GM21381 (cell line): ENCODE measurements around the gene IKZF3.
"Not testable (repeated sequence)": the region's sequence is repeated elsewhere in the genome, so short reads cannot be mapped to it uniquely, and the experiment has no call there.

ENCODE experiments used
- ATAC-seq: cut with Tn5 transposase; IDR thresholded peaks from one replicate; pipeline ENCODE4 v1.9.1; 2021; ENCODE audit warnings: mild to moderate bottlenecking, moderate library complexity; ENCODE audit not compliant: unreplicated experiment

The IKZF3 gene

DNA sequence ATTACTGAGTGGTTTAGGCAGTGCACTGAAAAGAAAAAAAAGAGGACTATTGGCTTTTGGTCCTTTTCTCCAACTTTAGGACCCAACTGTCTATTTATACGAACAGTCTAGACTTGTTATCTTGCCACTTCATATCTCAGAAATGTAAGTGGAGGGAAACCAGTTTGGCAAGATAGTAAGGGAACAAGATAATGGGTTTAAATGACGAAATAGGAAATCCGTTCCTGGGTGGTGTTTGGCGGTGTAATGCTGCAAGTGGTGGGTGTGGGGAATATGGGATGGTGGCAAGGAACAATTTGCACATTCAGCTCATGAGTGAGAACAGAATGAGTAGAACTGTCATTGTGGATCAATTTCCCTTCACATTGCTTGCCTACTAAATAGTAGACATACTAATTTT, 81.6 kb downstream of the IKZF3 start:
- ATAC-seq: no peak

DNA sequence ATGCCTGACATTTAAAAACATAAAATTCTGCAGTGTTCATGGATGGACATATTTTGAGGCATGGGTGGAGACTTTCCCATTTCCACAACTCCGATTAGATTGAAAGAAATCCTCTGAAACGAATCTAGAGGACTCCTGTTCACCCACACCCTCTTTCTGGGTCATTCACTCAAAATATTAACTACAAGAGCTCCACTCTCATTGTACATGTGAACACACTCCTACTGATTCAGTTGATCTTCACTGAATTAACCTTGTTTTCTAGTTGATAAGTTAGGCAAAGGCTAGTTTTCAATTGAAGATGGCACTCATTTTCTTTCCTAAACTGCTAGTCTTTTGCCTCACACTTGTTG, 82.3 kb downstream of the IKZF3 start:
- no peak for ATAC-seq

DNA sequence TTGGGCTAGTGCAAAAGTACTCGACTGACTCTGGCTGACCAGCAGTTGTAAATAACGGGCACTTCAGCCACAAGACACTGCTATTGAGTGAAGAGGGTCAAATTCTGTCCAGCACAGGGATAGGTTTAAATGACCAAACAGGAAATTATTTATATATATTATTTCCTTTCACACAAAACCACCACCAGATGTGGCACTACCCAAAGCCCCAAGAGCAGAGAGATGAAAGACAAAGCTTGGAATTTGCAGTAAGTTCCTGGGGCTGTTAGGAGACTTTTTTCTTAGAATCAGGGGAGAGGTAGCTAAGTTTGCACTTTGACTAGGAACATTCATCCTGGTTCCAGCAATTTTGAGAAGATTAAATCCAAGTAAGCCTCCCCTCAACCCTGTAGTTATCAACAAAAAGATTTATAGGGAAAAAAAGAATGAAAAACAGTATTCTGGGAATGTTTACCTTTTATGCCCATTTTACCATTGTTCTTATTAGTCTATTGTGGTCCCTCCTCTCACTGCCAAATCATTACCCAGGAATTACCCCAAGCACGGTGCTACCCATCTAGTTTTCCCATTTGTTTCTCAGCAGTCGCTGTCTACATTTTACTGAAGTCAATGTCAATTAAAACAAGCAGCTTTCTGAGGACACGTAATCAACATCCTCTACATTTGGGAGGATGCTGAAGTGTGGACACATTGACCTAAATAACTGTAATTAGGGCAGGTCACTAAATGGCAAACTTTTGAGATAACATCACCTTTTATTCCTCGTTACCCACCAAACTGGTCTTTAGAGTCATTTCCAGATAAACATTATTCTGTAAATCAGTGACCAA, 82.9 kb downstream of the IKZF3 start:
- no peak for ATAC-seq

DNA sequence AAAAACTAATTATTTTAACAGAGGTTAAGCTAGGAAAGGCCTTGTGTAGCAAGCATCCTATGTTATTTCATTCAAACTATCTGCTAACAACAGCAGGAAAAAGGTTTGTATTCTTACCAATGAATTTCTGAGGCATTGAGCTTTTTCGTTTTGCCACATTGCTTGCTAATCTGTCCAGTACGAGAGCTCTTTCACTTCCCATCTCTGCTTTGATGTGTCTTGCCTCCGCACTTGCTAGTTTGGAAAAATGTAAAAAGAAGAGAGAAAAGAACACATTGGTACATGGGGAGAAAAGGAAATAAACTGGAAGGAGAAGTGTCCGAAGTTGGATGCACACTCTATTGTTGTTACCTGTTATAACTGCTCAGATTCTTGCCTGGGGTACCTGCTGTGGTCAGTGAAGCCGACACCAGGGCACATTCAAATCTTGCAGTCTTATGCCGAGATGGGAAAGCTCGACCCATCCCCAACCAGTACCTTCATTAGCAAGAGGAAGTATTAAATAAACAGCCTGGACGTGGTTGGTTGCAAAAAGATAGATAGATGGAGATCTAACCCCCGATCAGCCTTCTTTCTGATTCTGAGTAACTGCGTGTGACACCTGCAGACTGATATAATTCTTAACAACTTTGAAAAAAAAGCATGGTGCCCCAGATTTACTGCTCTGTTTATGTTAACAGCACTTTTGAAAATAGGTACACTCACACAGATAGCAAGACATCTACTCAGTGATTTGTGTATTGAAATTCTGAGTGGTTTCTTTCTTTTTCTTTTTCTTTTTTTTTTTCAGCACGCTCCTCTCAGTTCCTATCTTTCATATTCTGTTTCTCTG, 86.4 kb downstream of the IKZF3 start:
- ATAC-seq: peak; percentile 46

DNA sequence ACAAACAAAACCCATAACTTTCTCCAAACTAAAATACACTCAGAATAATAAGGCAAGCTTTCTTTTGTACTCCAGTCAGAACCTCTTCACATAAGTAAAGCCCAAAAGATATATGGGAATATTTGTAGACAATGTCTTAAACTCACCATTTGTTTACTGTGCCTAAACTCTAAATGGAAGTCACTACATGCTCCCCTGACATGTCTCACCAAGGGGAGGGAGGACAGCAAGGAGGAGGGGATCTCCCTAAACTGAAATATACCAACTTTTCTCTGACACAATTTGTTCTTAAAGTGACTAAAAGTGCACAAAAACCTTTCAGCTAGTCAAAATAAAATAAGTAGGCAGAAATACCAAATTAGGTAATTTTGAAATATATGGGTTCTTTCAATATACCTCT, 87.9 kb downstream of the IKZF3 start:
- no peak for ATAC-seq

DNA sequence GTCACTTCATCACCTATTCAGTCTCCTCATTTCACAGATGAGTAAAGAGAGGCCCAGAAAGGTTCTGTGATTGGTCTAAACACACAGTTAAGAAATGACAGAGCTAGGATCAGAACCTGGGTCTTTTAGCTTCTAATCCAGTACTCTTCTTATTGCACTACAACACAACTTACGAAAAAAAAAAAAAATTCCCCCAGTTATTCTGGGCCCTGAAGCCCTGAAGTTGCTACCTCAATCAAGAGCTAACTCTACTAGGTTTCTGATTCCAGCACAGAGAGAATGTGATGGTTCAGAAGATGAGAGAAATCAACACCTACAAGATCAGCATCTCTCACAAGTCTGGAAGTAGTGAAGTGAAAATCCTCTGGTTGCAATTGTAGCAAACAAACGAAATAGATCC, 89.1 kb downstream of the IKZF3 start:
- ATAC-seq: no peak

DNA sequence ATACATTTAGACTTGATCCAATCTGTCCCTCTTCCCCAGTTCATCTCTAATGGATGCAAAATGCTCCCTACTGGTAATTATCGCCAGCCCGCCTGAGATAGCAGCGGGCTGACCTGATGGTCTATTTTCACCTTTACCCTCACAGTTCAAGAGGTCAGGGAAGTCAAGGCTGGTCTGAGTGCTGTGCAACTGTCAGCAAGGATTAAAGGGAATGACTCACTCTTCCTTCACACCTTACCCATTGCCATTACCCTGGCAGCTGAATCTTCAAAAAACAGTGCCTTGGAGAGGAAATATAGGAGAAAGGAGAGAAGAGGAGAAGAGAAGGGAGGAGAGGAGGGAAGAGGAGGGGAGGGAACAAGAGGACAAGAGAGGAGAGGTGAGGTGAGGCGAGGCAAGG, 90.1 kb downstream of the IKZF3 start:
- no peak for ATAC-seq

DNA sequence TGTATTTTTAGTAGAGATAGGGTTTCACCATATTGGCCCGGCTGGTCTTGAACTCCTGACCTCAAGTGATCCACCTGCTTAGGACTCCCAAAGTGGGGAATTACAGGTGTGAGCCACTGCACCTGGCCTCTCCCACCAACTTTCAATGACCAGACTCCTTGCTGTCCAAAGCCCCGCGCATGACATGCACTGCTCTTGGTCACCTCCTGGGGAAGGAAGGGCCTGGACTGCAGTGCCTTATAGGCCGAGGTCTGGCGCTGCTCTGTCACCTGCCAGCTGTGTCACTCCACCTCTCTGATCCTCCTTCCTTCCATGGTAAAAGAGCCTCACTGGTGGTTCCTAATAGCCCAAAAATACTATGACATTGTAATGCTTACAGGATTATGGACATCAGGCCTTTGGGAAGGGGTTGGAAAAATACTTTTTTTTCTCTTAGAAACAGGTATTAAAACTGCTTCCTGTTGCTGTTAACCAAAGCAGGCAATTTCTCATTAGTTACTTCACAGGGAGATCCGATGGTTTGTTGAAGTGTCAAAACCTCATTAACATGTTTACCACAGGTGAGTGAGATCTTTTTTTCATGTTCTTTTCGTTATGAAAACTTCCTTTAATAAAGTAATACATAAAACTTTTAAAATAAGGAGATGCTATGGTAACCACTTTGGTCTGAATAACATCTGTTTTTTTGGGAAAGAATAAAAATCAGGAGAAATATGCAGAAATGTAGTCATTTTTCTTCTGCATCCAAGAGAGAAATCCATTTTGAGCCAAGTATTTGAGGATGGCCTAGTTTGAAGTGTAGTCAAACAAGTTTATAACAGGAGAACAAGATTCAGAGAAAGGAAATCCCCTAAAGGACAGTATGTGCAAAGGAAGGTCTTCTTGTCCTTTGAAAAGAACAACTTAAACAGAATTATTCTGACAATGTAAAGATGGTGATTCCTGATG, 90.9 kb downstream of the IKZF3 start:
- ATAC-seq: no peak

DNA sequence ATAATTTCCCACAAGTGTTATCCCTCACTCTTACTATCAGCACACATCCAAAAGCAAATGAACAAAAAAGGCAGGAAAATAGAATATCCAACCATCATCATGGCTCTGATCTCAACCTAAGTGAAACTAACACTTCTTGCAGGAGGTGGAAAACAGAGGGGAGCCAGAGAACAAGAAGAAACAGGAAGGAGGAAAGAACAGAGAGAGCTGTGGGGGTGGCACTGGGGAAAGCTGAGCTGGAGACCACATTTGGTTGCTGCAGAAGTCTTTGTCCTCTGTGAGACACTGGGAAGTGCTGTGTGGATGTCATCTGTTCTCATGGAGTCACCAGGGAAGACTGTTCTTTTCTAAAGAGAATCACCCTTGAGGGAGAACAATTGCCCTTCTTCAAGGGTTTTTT, 91.7 kb downstream of the IKZF3 start:
- ATAC-seq: no peak

DNA sequence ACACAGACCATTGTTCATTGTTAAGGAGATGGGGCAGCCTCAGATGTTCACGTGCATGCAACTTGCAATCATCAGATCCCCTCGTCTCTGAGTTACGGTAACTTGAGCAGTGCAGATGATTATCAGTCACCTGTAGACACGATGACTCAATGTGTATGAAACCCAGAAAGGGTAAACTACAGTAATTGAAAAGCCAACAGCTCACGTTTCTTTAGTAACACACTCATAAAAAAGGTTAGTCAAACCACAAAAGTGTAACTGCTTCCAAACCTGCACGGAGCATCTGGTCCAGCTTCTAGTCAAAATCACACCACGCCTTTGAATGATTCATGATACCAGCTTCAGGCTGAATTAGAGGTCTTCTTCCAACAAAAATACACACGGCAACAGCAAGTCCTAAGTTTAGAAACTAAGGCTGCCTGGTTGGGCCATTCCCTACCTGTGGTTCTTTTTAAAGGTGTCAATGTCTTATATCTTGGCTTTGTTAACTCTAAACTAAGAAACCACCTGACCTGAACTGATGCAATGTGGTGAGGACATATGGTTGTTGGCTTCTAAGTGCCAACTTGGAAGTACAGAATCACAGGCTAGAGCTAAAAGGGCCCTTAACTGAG, 94.0 kb downstream of the IKZF3 start:
- peak; percentile 50 for ATAC-seq

DNA sequence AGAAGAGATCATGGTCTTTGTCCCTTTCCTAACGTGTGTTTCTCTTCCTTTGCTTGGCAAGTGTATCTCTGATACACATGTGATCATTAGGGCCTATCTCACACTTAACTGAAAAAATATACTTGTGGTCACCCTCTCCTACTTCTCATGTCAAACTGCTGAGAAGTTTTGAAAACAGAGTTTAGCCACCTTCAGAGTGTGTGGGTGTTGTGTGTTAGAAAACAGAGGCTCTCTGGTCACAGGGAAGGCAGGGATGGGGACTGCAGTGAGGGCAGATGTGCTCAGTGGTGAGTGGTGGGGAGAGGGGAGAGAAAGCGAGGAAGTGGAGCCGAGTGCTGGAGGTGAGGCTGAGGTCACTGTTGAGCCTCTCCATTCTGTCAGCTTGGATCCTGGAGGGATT, 97.0 kb downstream of the IKZF3 start:
- no peak for ATAC-seq

DNA sequence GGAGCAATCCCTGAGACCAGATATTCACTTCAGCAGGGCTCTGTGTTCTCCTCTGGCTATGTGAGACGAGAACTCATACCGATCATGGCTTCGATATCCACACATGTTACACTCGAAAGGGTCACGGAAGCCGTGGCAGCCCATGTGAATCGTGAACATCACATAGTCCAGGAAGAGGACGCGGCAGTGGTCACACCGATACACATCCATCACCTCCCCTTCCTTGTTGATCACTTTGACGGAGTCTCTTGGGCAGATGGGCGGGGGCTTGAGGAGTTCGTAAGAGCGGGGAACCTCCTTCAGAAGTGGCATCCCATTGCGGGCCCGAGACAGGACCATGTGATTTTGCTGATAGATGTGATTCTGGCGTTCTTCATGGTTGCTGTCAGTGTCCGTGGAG, 98.3 kb downstream of the IKZF3 start:
- no peak for ATAC-seq

DNA sequence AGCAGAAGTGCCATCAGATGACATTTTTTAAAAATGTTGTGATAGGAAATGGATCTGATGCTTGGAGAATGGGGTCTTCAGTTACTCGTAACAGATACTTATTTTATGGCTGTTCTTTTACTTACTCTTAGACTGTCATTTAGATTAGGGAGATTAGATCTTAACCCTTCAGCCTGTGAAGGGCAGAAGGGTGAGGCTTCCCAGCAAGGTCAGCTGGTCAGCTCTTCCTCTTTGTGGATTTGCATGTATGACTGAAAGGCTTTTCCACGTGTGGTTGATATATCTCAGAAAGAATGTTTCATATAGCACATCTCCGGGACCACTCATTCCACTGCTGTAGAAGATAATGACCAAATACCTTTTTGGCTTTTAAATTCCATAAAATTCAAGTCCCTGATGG, 98.9 kb downstream of the IKZF3 start:
- ATAC-seq: no peak

DNA sequence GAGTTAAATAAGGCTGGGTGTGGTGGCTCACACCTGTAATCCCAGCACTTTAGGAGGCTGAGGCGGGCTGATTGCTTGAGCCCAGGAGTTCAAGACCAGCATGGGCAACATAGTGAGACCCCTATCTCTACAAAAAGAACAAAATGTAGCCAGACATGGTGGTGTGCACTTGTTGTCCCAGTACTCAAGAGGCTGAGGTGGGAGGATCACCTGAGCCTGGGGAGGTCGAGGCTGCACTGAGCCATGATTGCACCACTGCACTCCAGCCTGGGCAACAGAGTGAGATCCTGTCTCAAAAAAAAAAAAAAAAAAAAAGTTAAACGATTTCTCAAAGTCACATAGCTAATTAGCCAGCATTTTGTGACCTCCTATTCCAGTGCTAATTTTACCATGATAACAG, 99.9 kb downstream of the IKZF3 start:
- not testable (repeated sequence) for ATAC-seq

DNA sequence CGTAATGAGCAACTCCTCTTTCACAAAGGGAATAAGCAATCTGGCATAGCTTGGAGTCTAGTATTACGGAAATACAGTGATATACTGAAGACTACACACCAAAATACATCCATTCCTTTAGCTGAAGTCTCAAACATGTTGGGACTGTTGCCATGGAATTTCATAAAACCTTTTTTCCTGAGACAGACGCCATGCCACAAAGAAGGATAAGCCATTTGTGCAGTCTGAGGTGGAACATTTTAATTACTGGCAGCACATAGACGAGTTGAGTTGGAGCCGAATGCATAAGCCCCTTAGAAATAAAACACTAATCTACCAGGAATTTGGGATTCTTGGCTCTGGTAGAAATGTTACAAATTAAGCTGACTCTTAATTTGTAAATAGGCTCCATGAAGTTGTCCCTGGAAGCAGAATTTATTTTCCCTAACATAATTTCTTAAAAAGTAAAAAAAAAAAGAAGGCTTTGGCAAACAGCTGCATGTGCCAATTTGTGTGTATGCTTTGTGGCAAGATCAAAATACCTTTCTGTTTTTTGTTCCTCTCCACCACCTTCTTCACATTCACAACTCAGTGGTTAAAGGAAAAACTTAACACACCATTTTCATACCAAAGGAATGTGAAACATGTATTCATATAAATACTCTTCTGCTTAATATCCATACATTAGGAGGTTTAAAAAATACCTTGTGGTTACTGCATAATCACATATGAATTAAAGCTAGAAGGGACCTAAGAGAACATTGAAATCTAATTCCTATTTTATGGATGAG, 100.9 kb downstream of the IKZF3 start:
- ATAC-seq: no peak

DNA sequence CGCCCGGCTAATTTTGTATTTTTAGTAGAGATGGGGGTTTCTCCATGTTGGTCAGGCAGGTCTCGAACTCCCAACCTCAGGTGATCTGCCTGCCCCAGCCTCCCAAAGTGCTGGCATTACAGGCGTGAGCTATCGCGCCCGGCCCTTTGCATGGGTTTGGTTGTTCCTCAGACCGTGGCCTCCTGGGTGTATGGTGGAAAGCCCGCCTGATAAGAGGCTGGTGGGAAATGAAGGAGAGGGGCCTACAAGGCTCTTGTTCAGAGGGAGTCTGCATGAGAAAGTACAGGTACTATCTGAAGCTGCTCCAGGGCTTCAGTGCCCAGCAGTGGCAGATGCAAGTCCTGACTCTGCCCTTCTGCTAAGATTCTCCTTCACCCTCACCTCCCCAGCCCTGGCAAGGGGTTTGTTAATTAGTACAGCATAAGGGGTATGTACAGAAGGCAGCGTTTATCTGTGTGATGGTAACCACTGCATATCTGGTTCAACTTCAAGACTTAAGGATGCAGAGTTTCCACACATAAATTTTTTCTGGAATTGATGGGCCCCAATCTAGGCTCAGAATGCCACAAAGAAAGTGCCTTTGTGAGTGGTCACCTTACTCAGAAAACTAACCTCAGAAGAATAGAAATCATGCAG, 102.1 kb downstream of the IKZF3 start:
- no peak for ATAC-seq

DNA sequence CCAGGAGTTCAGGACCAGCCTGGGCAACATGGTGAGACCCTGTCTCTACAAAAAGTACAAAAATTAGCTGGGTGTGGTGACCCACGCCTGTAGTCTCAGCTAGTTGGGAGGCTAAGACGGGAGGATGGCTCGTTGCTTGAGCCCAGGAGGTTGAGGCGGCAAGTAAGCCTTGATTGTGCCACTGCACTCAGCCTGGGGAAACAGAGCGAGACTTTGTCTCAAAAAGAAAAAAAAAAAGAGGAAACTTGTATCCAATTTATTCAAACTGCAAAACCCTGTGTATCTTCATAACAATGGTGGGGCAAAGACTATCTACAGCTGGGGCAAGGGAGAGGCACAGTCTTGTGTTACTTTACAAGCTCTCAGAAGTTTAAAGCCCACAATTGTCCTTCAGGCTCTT, 104.9 kb downstream of the IKZF3 start:
- ATAC-seq: no peak

DNA sequence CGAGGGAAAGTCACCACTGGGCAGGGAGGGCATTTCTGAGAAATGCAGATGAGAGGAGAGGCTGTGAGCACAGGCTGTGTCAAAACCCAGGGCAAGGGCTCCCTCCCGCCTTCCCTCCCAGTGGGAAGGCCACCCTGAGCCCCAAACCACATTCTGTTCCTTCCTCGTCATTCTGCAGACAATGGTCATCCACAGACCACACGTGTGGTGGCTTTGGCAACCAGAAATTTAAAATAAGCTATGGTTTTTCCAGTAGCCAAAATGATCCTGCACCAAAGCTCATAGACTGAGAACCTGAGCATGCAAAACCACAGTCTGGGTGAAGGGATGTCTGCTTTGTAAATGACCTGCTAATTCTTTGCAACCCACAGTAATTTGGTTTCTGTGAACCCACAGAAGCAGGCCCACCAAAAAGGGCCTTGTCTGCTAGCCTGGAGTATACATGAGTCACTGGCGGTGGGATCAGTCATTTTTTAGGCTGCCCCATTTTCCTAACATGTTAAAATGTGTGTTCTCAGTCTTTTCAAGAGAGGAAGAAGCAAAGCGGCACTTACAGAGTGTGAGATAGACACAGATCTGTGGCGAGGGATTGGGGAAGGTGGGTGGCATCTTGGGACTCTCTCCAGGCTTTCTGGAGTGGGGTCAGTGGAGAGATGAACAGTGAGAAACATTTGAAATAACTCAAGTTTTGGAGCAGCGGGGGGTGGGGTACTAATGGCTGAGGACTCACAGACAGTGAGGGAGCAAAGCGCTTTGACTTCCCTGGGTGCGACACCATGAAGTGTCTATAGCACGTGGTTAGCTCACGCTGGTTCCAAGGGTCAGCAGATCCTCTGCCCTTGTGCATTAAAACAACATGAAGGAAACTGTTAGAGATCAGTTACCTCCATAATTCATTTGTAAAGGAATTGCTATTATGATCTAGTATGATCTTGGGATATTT, 105.9 kb downstream of the IKZF3 start:
- no peak for ATAC-seq
